Stimulated activated CD8-positive, alpha-beta memory T cell treated with anti-CD3 and anti-CD28 coated beads, Interleukin-12 subunit alpha, Interleukin-12 subunit beta, amount 100 ng/mL, for 24 hours (primary cell): Measurements from ENCODE around the gene BMP8A.

Experiments
- DNase-seq: peaks from one replicate; pipeline ENCODE4 v3.0.0-alpha.2; 2020; ENCODE audit errors: extremely low read depth

The BMP8A gene

DNA sequence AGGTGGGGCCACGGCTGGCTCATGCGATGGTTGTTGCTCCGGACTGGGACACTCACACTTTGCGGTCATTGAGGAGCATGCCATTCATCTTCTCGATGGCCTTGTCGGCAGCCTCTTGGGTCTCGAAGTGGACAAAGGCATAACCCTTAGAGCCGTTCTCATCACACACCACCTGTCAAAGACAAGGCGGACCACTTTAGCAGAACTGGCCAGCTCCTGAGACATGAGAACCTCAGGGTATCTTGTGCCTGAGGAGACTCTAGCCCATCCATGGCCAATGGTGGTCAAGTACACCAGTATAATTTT lies 79.7 kb downstream of the BMP8A start:
- no peak for DNase-seq

- no peak for DNase-seq
Measured at GRCh38 chr1:39572379-39573096, 81.1 kb downstream of the BMP8A start.

- DNase-seq = no peak
Measured at GRCh38 chr1:39573097-39573465, 81.6 kb downstream of the BMP8A start.

DNA sequence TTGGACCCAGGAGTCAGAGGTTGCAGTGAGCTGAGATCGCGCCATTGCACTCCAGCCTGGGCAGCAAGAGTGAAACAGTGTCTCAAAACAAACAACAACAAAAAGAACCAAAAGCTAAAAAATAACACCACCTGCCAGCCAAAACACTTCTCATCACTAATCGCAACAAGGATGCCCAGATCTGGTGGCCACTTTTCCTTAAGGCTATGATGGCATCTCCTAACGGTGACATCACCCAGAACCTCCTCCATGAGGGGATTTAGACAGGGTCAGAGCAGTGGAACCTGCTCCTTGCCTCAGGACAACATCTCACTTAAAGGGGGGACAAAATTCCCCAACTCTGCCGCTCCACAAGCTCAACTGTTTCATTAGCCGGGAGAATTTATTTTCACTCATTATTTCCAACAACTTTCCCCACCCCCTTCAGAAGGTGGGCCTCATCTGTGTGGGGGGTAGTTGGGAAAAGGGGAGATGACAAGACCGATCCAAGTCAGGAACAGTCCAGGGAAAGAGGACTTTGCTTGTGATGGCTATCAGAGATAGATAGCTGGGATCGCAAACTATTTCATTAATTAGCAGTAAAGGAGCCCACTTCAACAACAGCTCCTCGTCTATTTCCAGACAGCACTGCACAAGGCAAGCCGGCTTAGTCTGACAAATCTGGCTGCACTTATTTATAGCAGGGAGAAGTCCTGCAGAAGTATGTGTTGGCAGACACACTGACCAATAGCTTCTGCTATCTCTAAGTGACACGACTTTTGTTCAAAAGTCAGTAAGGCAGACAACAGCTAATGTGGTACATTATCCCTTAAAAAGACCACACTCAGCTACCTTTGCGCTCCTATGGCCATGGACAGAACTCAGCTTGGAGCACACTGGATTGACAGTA lies 82.5 kb downstream of the BMP8A start:
- no peak for DNase-seq

DNA sequence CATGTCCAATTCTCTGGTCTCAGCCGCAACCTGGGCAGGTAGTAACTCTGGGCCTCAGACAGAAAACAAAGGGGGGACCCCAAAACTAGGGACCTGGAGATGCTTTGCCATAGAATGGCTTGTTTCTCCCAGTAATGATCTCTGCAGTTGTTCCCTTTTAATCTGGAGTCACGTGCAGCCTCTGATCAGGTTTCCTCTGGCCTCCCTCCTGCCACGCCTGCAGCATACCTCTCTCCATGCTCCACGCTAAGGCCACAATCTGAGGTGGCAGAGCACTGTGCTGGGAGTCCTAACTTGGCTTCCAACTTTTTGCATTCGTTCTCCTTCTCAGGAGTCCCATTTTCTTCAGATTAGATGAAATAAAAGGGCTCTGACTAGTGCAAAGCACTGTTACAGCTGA lies 83.2 kb downstream of the BMP8A start:
- no peak for DNase-seq
